DOHH2 (cell line): ENCODE data around the gene CD300LF.

ENCODE experiments used
- H3F3A ChIP-seq: fragments of 200-600 bp; sonication (generic), shearing (Covaris generic); 2 replicates; pipeline ENCODE4 v1.6.0; 2016; ENCODE audit warnings: antibody characterized with exemption, mild to moderate bottlenecking; ENCODE audit not compliant: control insufficient read depth, insufficient read depth
- H3K27ac ChIP-seq: fragments of 200-600 bp; sonication (generic); 2 replicates; pipeline ENCODE4 v1.5.1; 2014; ENCODE audit warnings: low read depth, mild to moderate bottlenecking, low read length, moderate library complexity
- H3K27me3 ChIP-seq: fragments of 200-600 bp; sonication (generic); 2 replicates; pipeline ENCODE4 v1.6.1; 2014; ENCODE audit warnings: mild to moderate bottlenecking, low read length, mixed read lengths; ENCODE audit not compliant: control insufficient read depth
- H3K36me3 ChIP-seq: fragments of 200-600 bp; sonication (generic); 2 replicates; pipeline ENCODE4 v1.6.1; 2014; ENCODE audit warnings: mild to moderate bottlenecking, low read length, moderate library complexity, mixed read lengths; ENCODE audit not compliant: control insufficient read depth
- H3K4me1 ChIP-seq: fragments of 200-600 bp; sonication (generic); 2 replicates; pipeline ENCODE4 v1.6.1; 2014; ENCODE audit warnings: mild to moderate bottlenecking, low read length, mixed read lengths; ENCODE audit not compliant: control insufficient read depth
- H3K4me2 ChIP-seq: fragments of 200-600 bp; sonication (generic); 2 replicates; pipeline ENCODE4 v1.6.0; 2014; ENCODE audit warnings: mild to moderate bottlenecking, low read length, moderate library complexity
- H3K4me3 ChIP-seq: fragments of 200-600 bp; sonication (generic); 2 replicates; pipeline ENCODE4 v1.5.1; 2014; ENCODE audit warnings: mild to moderate bottlenecking, low read length, mixed read lengths
- H3K79me2 ChIP-seq: fragments of 200-600 bp; sonication (generic); 2 replicates; pipeline ENCODE4 v1.6.1; 2014; ENCODE audit warnings: mild to moderate bottlenecking, low read length, mixed read lengths; ENCODE audit not compliant: control insufficient read depth
- H3K9me2 ChIP-seq: fragments of 200-600 bp; sonication (generic); replicated peaks from 2 replicates; pipeline ENCODE4 v1.6.1; 2014; ENCODE audit warnings: mild to moderate bottlenecking, low read length, mixed read lengths; ENCODE audit not compliant: control insufficient read depth
- H3K9me3 ChIP-seq: fragments of 200-600 bp; sonication (generic); 2 replicates; pipeline ENCODE4 v1.6.1; 2014; ENCODE audit warnings: antibody characterized with exemption, low read length, mixed read lengths; ENCODE audit not compliant: control insufficient read depth, insufficient read depth
- H4K20me1 ChIP-seq: fragments of 200-600 bp; sonication (generic); 2 replicates; pipeline ENCODE4 v1.6.0; 2014; ENCODE audit warnings: low read depth, mild to moderate bottlenecking, antibody characterized with exemption, low read length, moderate library complexity; ENCODE audit not compliant: control insufficient read depth, insufficient read depth
- CTCF ChIP-seq: fragments of 200-600 bp; sonication (generic); IDR thresholded peaks from one replicate; pipeline ENCODE4 v1.5.1; 2014; ENCODE audit warnings: antibody characterized with exemption, mild to moderate bottlenecking, low read depth, low read length; ENCODE audit not compliant: poor library complexity, severe bottlenecking
- EZH2phosphoT487 ChIP-seq: fragments of 200-600 bp; sonication (generic); IDR thresholded peaks from 2 replicates; pipeline ENCODE4 v1.6.1; 2017; ENCODE audit warnings: borderline replicate concordance, mild to moderate bottlenecking, antibody characterized with exemption, low read length, moderate library complexity, mixed read lengths

The CD300LF gene

GRCh38 chr17:74730491-74731346, 18.0 kb upstream of the CD300LF start:
- H3K27me3 ChIP-seq = 0 out of 2 replicates have a peak, but pooled peaks cover 6% of the 10 kb centered on the region
- no peak overlapping the region for H3K27ac ChIP-seq

GRCh38 chr17:74729866-74730265, 17.1 kb upstream of the CD300LF start:
- H3K4me1 ChIP-seq = no peaks in the 10 kb centered on the region
- H3K4me2 ChIP-seq = no peak overlapping the region
- H4K20me1 ChIP-seq = no peaks in the 10 kb centered on the region
- 0 out of 2 replicates have a peak, but pooled peaks cover 6% of the 10 kb centered on the region for H3K27me3 ChIP-seq
- H3K4me3 ChIP-seq = no peak overlapping the region
- no peaks in the 10 kb centered on the region for H3K36me3 ChIP-seq
- TF ChIP-seq CTCF = no peak
- TF ChIP-seq EZH2phosphoT487 = no peak
- peaks cover 9% of the 10 kb centered on the region; the same call in 1 of the 2 replicates for H3F3A ChIP-seq
- no peak overlapping the region for H3K27ac ChIP-seq
- peaks cover 14% of the 10 kb centered on the region; the same call in 1 of the 2 replicates for H3K9me3 ChIP-seq
- H3K79me2 ChIP-seq = no peaks in the 10 kb centered on the region
- H3K9me2 ChIP-seq = no peaks in the 10 kb centered on the region

More at GRCh38 chr17:74730491-74731346, 18.0 kb upstream of the CD300LF start:
- Histone ChIP-seq H3F3A (peaks cover 9% of the 10 kb centered on the region; the same call in 1 of the 2 replicates), H4K20me1 (no peaks in the 10 kb centered on the region), H3K36me3 (no peaks in the 10 kb centered on the region), H3K9me2 (no peaks in the 10 kb centered on the region), H3K79me2 (no peaks in the 10 kb centered on the region), H3K4me2 (no peak overlapping the region), H3K9me3 (peaks cover 14% of the 10 kb centered on the region; the same call in 1 of the 2 replicates), H3K4me3 (no peak overlapping the region), H3K4me1 (peaks cover 5% of the 10 kb centered on the region; the same call in 1 of the 2 replicates)
- TF ChIP-seq EZH2phosphoT487 (no peak), CTCF (no peak)

GRCh38 chr17:74729368-74729767, 16.6 kb upstream of the CD300LF start:
- H3K27ac ChIP-seq = no peak overlapping the region
- H3K4me2 ChIP-seq = no peak overlapping the region
- peaks cover 9% of the 10 kb centered on the region; the same call in 1 of the 2 replicates for H3F3A ChIP-seq
- no peak overlapping the region for H3K4me3 ChIP-seq
- no peaks in the 10 kb centered on the region for H3K36me3 ChIP-seq
- H4K20me1 ChIP-seq = no peaks in the 10 kb centered on the region
- H3K9me3 ChIP-seq = peaks cover 14% of the 10 kb centered on the region; the same call in 1 of the 2 replicates
- peaks cover 6% of the 10 kb centered on the region; the same call in 1 of the 2 replicates for H3K27me3 ChIP-seq
- no peaks in the 10 kb centered on the region for H3K9me2 ChIP-seq
- H3K79me2 ChIP-seq = no peaks in the 10 kb centered on the region
- no peaks in the 10 kb centered on the region for H3K4me1 ChIP-seq
- no peak for TF ChIP-seq EZH2phosphoT487
- no peak for TF ChIP-seq CTCF
